ENCODE results near the gene KNG1. TPM values are rescaled to one million over a fixed set of nuclear protein-coding genes. Genes with fewer than 3 reads are reported as not detected.
A peak's percentile ranks its signal among the peaks of the same experiment; 100 is the strongest.

Gene KNG1
- polyA plus RNA-seq, 5 donors: 0.90 to 4.1 TPM; not detected in 3

- DNase-seq: peak in 1 of 2 donors; percentile 31
Measured at GRCh38 chr3:186772701-186773417, 55.7 kb downstream of the KNG1 start.

GRCh38 chr3:186775999-186776398 is 58.8 kb downstream of the KNG1 start:
- DNase-seq: no peak

GRCh38 chr3:186779204-186779603 is 62.0 kb downstream of the KNG1 start:
- DNase-seq: no peak

GRCh38 chr3:186782542-186783057 is 65.4 kb downstream of the KNG1 start:
- no peak for DNase-seq

- DNase-seq: peak; percentile 92 to 93
Measured at GRCh38 chr3:186783058-186783730, 66.0 kb downstream of the KNG1 start, which contains the start of gene EIF4A2. Gene EIF4A2, plus strand, starts transcription at chr3:186783577. Its CDS starts 34 bp downstream, at chr3:186783611.

GRCh38 chr3:186783731-186784515 is 66.8 kb downstream of the KNG1 start:
- DNase-seq: peak; percentile 83 to 85

GRCh38 chr3:186784820-186785494 is 67.8 kb downstream of the KNG1 start:
- DNase-seq: no peak

GRCh38 chr3:186785495-186786018 is 68.4 kb downstream of the KNG1 start:
- DNase-seq: no peak

GRCh38 chr3:186786922-186787321 is 69.8 kb downstream of the KNG1 start:
- DNase-seq: no peak

GRCh38 chr3:186787642-186788481 is 70.7 kb downstream of the KNG1 start:
- DNase-seq: no peak

- no peak for DNase-seq
Measured at GRCh38 chr3:186788482-186789370, 71.6 kb downstream of the KNG1 start.

- DNase-seq: no peak
Measured at GRCh38 chr3:186789554-186790260, 72.5 kb downstream of the KNG1 start.

- no peak for DNase-seq
Measured at GRCh38 chr3:186790261-186790981, 73.3 kb downstream of the KNG1 start.

All from right lung (tissue), 5 donors.